ENCODE data around the gene CLTB. TPM values are rescaled to one million over a fixed set of nuclear protein-coding genes. Genes with fewer than 3 reads are reported as not detected.

Gene CLTB
- total RNA-seq, 1 donor from 2014 or later: 189 TPM

- no peak for TF ChIP-seq CTCF (IDR thresholded peaks at IDR 0.05)
- no peak overlapping the region for H3K4me3 ChIP-seq
- H3K36me3 ChIP-seq: peaks cover 6 to 38% of the 10 kb centered on the region in 2 donors
- H3K4me1 ChIP-seq: no peaks in the 10 kb centered on the region
- intact Hi-C loops (cut with DNase I): no loop called here
- H3K9me3 ChIP-seq: no peaks in the 10 kb centered on the region
- DNase-seq (ENCODE audit: low spot score in 2 of 2): no peak
- H3K27ac ChIP-seq: no peak overlapping the region
- no peaks in the 10 kb centered on the region for H3K27me3 ChIP-seq
Measured at GRCh38 chr5:176400382-176401156, 15.8 kb downstream of the CLTB start.

- Histone ChIP-seq H3K4me3 (no peak overlapping the region), H3K27me3 (no peaks in the 10 kb centered on the region), H3K9me3 (no peaks in the 10 kb centered on the region), H3K36me3 (peaks cover 6 to 43% of the 10 kb centered on the region in 2 donors), H3K4me1 (no peaks in the 10 kb centered on the region), H3K27ac (no peak overlapping the region)
- no peak for TF ChIP-seq CTCF (IDR thresholded peaks at IDR 0.05)
- intact Hi-C loops (cut with DNase I): no loop called here
- DNase-seq (ENCODE audit: low spot score in 2 of 2): no peak
Measured at GRCh38 chr5:176397736-176398420, 18.5 kb downstream of the CLTB start.

GRCh38 chr5:176396330-176396729 lies 20.0 kb downstream of the CLTB start:
- H3K4me3 ChIP-seq: no peak overlapping the region
- DNase-seq (ENCODE audit: low spot score in 2 of 2): no peak
- H3K36me3 ChIP-seq: peaks cover 16 to 57% of the 10 kb centered on the region in 2 donors
- TF ChIP-seq CTCF (IDR thresholded peaks at IDR 0.05): no peak
- no peaks in the 10 kb centered on the region for H3K27me3 ChIP-seq
- no peaks in the 10 kb centered on the region for H3K9me3 ChIP-seq
- H3K4me1 ChIP-seq: no peaks in the 10 kb centered on the region
- no peak overlapping the region for H3K27ac ChIP-seq
- intact Hi-C loops (cut with DNase I): no loop called here

GRCh38 chr5:176394881-176395675 lies 21.3 kb downstream of the CLTB start:
- Histone ChIP-seq H3K4me1 (no peaks in the 10 kb centered on the region), H3K36me3 (peaks cover 19 to 63% of the 10 kb centered on the region in 2 donors), H3K27me3 (no peaks in the 10 kb centered on the region), H3K4me3 (no peak overlapping the region), H3K27ac (no peak overlapping the region), H3K9me3 (no peaks in the 10 kb centered on the region)
- TF ChIP-seq CTCF (IDR thresholded peaks at IDR 0.05): no peak
- DNase-seq (ENCODE audit: low spot score in 2 of 2): no peak
- intact Hi-C loops (cut with DNase I): no loop called here

GRCh38 chr5:176394096-176394495 lies 22.2 kb downstream of the CLTB start:
- H3K27ac ChIP-seq: no peak overlapping the region
- TF ChIP-seq CTCF (IDR thresholded peaks at IDR 0.05): no peak
- intact Hi-C loops (cut with DNase I): no loop called here
- H3K4me3 ChIP-seq: no peak overlapping the region
- H3K27me3 ChIP-seq: no peaks in the 10 kb centered on the region
- H3K9me3 ChIP-seq: no peaks in the 10 kb centered on the region
- peaks cover 19 to 63% of the 10 kb centered on the region in 2 donors for H3K36me3 ChIP-seq
- DNase-seq (ENCODE audit: low spot score in 2 of 2): no peak
- peaks cover 0 to 4% of the 10 kb centered on the region in 2 donors for H3K4me1 ChIP-seq

Measured in ascending aorta (tissue), 2 donors.